CD4-positive, alpha-beta T cell treated with Interleukin-21 for 1 hour (primary cell): ENCODE measurements around the gene C1orf21.
"Not testable (repeated sequence)": the region's sequence is repeated elsewhere in the genome, so short reads cannot be mapped to it uniquely, and the experiment has no call there.

Source experiments
- DNase-seq: peaks from one replicate; pipeline ENCODE4 v3.0.0-alpha.2; 2020

The C1orf21 gene

DNA sequence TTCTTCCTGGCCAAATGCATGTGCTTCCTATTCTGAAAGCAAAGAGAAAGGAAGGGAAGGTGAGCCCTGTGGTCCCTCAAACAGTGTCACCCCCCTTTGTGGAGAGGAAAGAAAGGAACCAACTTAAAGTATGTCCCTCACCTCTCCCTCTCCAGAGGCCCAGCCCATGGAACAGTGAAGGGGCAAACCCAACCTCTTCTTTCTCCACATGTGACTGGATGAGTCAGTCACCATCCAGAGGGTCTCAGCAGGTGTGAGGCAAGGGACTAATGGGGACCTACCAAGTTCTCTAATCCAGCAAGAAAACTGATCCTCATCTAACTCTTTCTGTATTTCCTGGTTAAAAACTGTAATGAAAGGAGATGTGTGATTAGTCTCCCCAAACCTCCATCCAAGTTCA is 222.2 kb downstream of the C1orf21 start:
- no peak for DNase-seq

DNA sequence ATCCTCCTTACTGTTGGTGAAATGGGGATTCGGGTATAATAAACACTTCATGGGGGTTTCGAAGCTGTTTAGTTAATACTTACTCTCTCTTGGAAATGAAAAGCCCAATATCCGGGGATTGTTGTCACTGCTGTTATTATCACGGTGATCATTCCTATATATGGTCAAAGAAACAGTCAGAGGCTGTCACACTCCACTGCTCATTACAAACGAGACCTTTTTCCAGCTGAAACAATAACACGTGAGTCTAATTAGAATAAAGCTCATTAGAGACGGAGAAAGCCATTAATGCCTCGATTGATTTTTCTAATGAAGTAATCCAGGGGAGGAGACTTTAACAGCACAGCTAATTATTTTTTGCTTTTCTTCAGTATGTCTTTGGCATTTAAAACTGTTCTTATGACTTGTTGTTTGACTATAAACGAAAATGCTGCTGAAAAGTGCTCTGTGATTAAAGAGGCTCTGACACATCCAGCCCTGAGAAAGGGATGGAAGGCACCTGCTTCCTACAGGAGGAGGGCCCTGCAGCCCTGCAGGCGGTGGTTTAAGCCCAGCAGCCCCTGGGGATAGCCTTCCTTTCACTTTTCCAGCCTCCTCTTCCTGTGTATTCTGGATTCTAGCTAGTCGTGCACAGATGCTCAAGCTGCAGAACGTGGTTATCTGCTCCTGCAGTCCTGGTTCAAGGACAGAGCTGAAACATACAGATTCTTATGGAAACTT is 224.2 kb downstream of the C1orf21 start:
- DNase-seq: no peak

- not testable (repeated sequence) for DNase-seq
These were observed 225.4 kb downstream of the C1orf21 start for GRCh38 chr1:184612229-184612628.

GRCh38 chr1:184614667-184615066 is 227.8 kb downstream of the C1orf21 start:
- no peak for DNase-seq

DNA sequence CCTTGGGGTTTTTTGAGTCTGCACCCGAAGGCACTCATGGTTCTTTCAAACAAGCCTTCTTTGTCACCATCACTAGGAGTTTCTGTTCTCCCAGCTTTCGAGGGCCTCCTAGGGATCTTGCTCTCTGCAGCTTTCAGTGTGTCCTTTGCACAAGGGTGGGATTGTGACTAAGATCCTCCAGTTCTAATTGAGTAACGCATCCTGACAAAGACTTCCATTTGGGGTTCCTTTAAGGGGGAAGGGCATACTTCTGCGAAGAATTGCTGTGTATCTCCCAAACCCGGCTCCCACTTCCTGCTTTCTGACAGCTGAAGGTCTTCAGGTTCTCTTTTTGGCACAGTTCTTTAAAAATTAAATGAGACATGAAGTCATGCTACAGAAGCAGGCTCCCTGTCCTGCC is 228.5 kb downstream of the C1orf21 start:
- DNase-seq: no peak

- DNase-seq: no peak
These were observed 229.7 kb downstream of the C1orf21 start for GRCh38 chr1:184616504-184616903.

- DNase-seq: no peak
These were observed 230.7 kb downstream of the C1orf21 start for GRCh38 chr1:184617433-184618029.

DNA sequence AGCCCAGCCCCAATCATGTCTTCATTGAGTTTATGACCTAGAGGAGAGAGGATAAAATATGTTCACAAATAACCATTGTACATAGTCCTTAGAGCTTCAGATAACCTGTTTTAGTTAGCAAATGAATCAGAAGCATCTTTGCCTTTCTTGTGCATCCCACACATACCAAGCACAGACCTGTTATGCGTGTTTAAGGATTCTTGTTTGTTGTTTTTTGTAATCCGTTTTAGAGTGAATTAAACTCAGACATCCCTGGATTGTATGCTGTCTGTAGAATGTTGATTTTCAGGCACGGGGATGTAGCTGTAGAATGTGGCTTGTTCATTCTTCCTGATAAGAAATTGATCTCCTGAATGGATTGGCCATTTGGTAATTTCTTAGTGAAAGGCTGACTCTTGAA is 232.0 kb downstream of the C1orf21 start:
- DNase-seq: no peak

- DNase-seq: no peak
These were observed 233.6 kb downstream of the C1orf21 start for GRCh38 chr1:184620469-184620868.

- no peak for DNase-seq
These were observed 234.4 kb downstream of the C1orf21 start for GRCh38 chr1:184621260-184621659.

- DNase-seq: no peak
These were observed 235.5 kb downstream of the C1orf21 start for GRCh38 chr1:184622136-184622823.

GRCh38 chr1:184623404-184623803 is 236.6 kb downstream of the C1orf21 start:
- no peak for DNase-seq

- DNase-seq: no peak
These were observed 237.2 kb downstream of the C1orf21 start for GRCh38 chr1:184624051-184624450.

DNA sequence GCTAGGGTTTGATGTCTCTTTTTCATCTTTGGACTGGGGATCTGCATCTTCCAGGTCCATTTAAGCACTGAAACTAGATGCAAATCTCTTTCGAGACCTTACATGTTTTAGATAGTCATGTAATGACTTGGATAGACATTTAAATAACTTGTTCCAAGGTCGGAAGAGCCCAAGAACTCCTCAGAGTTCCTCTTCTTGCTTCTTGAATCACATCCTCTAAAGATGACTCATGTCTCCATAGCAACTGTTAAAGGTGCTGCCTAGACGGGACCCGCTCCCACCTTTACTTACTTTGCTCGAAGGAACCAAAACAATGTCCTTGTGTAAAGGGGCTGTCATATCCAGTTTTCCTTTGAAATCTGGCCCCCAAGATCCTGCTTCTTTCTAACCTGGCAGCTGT is 237.8 kb downstream of the C1orf21 start:
- no peak for DNase-seq

DNA sequence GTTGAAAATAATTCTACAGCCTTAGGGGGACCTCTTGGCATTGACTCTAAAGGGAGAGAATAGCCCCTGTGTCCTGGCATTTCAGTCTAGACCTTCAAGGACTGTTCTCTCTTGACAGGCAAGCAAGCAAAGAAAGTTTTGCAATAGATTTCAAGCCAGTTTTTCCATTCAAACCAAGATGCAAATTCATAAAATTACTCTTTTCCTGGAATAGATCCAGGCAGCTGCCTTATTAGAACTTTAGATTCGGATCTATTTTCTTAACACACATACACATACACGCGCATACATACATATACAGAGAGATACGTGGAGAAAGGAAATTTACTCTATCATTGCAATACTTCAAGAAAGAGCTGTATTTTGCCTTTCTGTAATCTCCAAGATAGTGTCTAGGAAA is 238.4 kb downstream of the C1orf21 start:
- no peak for DNase-seq

DNA sequence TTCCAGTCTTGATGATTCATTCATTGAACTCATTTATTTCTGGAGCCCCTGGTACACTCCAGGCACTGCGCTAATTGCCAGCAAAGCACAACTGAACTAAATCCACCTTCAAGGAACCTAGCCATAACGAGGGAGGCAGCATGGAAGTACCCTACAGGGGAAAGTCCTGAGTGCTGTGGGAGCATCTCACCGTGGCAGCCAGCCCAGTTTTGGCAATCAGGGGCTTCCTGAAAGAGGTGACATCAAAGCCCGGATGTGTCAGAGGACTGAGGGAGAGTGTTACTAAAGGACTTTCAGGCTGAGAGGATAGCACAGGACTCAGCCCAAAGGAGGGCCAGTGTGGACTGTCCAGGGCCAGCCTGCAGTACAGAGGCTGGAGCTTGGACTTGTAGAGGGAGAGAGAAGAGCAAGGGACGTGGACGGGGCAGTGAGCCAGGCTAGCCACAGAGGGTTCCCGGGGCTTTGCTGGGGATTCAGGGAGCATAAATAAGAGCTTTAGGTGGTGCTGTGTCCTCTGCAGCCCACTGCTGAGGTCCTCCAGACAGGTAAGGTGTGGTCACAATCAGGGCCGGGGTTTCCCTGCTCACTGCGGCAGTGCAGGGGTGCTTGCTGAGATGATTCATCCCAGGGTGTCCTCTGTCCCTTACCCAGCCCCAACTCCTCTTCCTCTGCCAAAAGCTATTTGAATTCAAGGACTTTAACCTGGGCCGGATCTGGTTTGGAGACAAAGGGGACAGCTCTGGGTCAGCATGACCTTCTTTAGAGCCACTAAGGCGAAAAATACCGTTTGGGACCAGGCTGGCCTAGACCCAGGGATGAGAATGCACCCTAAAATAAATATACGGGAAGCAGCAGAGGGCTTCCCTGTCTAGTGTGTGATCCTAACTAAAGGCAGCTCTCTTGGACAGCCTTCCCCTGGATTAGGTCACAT is 239.5 kb downstream of the C1orf21 start:
- DNase-seq: no peak

- DNase-seq: no peak
These were observed 240.1 kb downstream of the C1orf21 start for GRCh38 chr1:184627007-184627341.

DNA sequence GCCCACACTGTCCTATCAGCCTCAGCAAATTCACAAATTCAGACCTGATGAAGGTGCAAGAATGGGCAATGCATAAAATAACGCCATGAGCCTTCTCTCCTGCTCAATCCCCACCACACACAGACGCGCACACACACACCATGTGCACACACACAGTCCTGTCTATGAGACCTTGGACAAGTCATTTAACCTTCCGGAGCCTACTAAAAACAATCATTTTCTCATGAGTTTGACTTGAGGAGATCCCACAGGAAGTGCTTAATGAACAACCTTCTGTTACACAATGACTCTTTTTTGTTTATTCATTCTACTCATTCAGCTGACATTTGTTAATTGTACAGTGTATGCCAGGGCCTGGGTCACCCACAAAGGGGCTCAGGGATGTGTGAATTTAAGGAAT is 242.4 kb downstream of the C1orf21 start:
- DNase-seq: no peak

- DNase-seq: no peak
These were observed 243.8 kb downstream of the C1orf21 start for GRCh38 chr1:184630679-184631060.

DNA sequence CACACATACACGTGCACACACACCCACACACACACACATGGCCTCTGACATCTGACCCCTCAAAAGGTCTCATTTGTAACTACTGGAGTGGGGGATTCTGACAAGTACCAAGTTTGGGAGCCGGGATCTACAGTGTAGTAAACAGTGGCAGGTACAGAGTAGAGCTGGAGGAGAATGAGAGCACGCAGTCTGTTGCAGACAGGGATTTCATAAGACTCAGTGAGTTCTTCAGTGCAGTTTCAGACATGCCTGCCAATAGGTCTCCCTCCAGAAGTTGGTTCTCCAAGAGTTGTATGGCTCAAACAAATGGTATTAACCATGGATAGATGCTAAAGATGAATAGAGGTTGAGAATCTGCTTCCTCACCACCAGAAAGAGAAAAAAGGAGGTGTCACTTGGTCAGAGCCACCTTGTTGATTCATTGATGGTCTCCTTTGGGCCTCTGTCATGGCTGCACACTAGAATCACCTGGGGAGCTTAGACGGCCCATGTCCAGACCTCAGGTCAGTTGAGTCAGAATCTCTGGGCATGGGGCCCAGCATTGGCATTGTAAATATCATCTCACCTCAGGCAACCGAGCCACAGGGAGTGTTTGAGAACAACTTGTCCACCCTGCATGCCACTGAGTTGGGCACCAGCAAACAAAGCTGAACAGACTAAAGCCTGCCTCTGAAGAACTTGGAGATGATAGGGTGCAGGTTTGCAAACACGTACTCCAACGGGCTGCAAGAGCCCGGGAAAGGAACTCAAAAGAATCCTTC is 245.8 kb downstream of the C1orf21 start:
- DNase-seq: no peak

- DNase-seq: no peak
These were observed 247.0 kb downstream of the C1orf21 start for GRCh38 chr1:184633785-184634184.

DNA sequence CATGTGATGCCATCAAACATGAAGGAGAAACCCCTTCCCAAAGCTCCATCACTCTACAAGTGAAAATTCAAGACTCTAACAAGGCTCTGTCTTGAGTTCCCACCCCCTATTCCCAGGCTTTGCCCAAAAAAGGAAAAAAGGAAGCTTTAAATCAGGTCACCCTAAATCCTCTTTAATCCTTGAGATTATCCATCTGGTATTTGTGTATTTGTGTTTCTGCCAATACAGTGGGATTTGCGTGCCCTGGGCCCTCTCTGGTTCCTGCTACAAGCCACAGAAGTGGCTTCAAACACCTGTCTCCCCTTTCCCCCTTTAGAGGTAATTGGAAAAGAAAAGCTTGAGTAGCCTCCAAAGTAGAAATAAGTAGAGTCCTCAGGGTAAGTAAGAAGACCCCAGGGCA is 247.5 kb downstream of the C1orf21 start:
- DNase-seq: no peak
